NOMO-1 treated with dmso at 0.1 percent for 144 hours (cell line): ENCODE measurements around the gene DGLUCY.
"Not testable (repeated sequence)": the region's sequence is repeated elsewhere in the genome, so short reads cannot be mapped to it uniquely, and the experiment has no call there.

ENCODE experiments used
- DNase-seq: peaks from one replicate; lab custom pipeline; 2025; ENCODE audit not compliant: unreplicated experiment; lab: John Stamatoyannopoulos, UW

The DGLUCY gene

GRCh38 chr14:91255026-91255695, 141.3 kb downstream of the DGLUCY start:
- DNase-seq, result no peak

DNA sequence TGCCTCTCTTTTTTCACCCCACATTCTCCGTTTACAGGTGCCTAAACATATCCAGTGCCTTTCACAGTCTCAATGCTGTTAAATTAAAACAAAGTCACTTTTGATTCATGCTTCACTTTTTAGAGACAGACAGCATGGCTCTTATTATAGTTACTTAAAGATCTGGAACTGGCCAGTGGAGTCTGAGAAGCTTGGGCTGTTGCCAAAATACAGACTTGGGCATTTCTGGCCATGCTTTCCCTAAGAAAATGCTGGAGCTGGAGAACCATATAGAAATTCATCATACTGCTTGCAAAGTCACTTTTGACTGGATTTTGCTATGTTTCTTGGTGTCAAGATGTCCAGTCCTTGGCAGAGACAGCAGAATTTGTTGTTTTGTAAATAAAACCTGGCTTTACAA, 142.8 kb downstream of the DGLUCY start:
- DNase-seq, result no peak

DNA sequence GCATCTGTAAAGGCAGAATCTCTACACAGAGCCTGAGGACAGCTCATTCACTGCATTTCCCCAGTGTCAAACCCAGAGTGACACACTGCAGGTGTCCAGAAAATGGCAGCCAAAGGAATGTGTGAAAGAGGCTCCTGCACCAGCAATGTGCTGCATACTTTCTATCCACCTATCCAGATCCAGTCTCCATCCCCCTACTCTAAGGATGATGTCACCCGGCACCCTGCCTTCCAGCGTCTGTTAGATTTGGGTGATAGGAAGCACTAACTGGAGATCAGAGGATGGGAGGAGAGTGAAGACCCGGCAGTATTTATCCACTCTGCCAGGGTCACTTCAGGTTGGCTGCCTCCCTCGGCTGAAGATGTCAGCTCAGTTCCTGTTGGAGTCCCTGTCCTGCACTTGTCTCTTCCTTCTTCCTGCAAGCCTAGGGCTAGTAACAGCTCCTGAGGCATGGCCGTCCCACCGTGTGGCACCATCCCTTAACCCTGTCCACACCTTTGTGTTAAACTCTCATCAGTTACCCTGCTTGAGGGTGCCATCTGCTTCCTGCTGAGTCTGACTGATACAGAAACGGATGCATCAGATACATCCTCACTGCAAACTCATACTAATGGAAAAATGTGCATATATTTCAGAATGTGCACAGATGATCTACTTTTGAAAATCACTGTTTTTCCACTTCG, 143.6 kb downstream of the DGLUCY start:
- DNase-seq, result no peak

- DNase-seq, result no peak
These were observed 144.2 kb downstream of the DGLUCY start for GRCh38 chr14:91258011-91258618.

GRCh38 chr14:91258876-91259275, 145.0 kb downstream of the DGLUCY start:
- DNase-seq, result no peak

GRCh38 chr14:91261115-91261514, 147.2 kb downstream of the DGLUCY start:
- DNase-seq, result no peak

DNA sequence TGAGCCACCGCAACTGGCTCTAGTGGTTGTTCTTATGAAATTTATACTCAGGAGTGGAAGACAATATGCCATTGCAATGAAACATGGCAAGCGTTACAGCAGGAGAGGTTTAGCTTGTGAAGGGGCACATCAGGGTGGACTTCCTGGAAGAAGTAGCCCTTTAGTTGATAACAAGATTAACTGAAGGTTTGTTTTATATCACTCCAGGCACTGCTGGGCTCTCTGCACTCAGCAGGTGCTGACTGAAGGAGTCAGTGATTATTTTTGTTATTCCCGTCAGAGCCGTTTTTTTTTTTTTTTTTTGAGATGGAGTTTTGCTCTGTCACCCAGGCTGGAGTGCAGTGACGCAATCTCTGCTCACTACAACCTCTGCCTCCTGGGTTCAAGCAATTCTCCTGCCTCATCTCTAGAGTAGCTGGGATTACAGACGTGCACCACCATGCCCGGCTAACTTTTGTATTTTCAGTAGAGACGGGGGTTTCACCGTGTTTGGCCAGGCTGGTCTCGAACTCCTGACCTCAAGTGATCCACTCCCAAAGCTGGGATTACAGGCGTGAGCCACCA, 148.2 kb downstream of the DGLUCY start:
- DNase-seq, result no peak

GRCh38 chr14:91263329-91263728, 149.5 kb downstream of the DGLUCY start:
- DNase-seq, result no peak

DNA sequence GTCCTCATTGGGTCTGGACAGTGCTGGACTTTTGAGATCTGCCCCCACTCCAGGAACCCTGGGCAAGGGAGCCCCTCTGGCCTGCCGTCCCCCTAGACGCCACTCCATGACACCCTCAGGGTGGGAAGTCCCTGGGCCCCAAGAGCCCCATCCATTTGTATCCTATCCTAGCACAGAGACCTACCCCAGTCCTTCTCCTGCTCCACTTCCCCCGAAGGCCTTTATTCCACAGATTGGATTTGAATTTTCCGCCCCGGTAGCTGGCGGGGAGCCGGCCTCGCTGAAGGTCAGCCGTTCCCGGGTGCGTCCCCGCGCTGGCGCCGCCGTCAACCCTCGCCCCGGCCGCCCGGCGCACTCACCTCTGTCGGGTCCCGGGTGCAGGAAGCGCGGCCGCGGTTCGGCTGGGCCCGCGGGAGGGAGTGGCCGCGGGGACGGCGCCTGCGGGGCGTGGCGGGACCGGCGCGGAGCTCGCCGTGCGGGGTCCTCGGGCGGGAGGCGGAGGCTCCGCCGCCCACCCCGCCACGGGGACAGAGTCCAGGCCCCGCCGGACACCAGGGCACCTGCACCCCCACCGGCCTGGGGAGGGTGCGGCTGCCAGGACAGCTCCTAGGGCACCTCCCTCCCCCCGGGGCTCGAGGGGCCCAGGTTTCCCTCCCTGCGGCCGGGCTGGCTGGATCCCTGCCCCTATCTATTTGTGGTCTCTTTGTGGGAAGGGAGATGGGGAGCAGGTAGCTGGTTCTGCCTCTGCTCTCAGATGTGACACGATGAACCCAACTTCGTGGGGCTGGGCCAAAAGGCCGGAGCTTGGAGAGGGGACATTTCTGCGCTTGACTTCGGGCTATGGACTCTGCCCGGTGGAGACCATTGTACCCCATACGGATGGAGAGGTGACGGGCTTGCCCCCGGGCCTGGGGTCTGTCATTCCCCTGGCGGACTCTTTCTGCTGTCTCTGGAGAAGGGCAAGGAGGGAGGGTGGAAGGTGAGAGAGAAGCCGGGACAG, 150.6 kb downstream of the DGLUCY start:
- no peak for DNase-seq

GRCh38 chr14:91265404-91265803, 151.5 kb downstream of the DGLUCY start:
- DNase-seq, result no peak

- DNase-seq, result not testable (repeated sequence)
These were observed 152.4 kb downstream of the DGLUCY start for GRCh38 chr14:91266276-91266675.

GRCh38 chr14:91267965-91268437, 154.1 kb downstream of the DGLUCY start:
- no peak for DNase-seq

GRCh38 chr14:91269076-91269991, 155.5 kb downstream of the DGLUCY start:
- DNase-seq, result no peak

DNA sequence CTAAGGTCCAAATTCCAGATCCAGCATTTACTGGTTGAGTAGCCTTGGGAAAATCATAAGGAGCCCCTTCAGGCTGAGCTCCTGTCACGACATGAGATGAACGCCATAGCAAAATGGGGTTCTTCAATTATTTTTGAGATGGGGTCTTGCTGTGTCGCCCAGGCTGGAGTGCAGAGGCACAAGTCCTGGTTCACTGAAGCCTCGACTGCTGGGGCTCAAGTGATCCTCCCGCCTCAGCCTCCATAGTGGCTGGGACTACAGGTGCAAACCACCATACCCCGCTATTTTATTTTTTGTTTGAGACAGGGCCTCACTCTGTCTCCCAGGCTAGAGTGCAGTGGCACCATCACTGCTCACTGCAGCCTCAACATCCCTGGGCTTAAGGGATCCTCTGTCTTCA, 156.3 kb downstream of the DGLUCY start:
- DNase-seq, result no peak

- DNase-seq, result no peak
These were observed 156.7 kb downstream of the DGLUCY start for GRCh38 chr14:91270619-91271018.

DNA sequence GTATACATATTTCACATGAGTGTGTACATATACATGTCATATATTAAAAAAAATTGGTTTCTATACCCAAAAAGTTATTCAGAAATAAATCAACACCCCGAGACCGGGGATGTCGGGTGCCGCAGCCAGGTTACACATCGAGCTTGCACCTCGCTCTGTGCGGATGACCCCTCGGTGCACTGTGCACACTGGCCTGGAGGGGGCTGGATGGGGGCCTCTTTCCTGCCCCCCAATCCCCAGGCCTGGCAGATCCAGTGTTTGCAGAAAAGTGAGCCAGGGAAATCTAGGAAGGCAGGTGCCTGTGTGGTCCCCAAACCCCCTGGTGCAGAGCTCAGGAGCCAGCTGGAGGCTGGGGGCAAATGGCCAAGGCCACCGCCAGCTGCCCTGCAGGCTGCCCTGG, 157.8 kb downstream of the DGLUCY start:
- no peak for DNase-seq

DNA sequence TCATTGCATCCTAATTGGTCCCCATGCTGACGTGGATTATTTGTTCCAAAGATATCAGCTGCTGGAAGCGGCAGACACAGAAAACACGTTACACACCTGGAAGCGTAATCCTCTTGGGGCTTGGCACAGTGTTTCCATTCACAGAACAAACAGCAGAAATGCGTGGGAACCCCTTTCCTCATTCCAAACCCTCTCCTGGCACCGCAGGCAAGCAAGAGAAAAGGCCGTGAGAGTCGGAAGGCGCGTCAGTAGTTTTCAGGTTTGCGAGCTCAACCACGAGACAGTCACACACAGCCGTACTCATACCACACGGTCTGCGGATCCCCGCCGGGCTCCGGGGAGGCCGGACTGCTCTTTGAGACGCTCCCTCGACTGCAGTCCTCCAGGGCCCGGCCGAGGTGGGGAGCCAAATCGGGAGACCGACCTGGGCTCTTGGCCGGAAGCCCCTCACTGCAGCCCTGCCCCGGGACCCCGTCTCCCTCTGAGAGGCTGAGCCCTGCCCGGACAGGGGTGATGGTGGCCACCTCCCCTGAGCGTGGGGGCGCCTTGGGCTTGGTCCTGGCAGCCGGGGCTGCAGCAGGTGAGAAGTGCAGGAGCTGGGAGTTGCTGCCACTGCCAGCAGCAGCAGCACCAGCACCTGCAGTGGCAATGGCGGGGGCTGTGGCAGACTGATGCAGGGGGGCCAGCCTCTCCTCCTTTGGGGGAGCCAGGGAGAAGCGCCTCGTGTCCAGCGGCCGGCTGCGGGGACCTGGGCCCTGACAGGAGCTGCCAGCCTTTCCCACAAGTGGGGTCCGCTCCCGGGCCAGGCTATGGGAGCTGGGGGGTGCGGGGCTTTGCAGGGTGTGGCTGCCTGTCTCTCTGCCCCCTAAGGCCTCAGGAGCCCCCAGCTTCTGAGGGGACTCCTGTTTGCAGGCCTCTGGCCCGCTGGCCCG, 158.7 kb downstream of the DGLUCY start:
- DNase-seq, result no peak

DNA sequence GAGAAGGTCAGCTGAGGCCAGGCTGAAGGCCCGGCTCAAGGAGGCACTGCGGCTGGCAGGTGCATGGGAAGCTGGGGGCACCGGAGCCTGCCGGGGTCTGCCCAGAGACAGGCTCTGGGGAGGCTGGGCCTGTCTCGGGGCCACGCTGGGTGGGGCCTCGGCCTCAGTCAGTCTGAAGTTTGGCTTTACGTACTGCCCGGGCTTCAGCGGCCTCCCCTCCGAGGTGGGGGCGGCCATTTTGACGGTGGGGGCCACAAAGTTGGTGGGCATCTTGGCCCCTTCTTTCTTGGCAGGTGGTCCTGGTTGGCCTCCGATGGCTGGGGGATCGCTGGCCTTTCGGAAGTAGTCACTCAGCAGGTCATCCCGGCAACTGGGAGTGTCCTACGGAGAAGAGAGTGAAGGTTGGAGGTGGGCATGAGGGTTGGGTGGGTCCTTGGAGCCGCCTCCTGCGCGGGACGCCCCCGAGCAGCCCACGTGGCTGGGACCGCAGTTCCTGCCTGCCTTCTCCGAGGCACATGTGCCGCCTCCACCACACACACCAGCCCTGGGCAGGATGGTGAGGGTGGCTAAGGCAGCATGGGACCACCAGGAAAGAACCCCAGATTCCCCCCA, 159.5 kb downstream of the DGLUCY start:
- no peak for DNase-seq
